Limb (tissue), 2 donors: ENCODE results near the gene SMAP2.
"Not testable (repeated sequence)": the region's sequence is repeated elsewhere in the genome, so short reads cannot be mapped to it uniquely, and the experiment has no call there.

Source experiments
- DNase-seq, 2 donors: peaks; one replicate each; pipeline ENCODE4 v3.0.0-alpha.2; 2016; ENCODE audit errors: extremely low spot score in 2 of 2

SMAP2 gene

GRCh38 chr1:40373323-40374283, at the start of gene SMAP2:
Gene SMAP2 (plus strand): TSS chr1:40373727. CDS start chr1:40374121, 394 bp downstream.
- DNase-seq = peak; percentile 95 to 98

- DNase-seq = not testable (repeated sequence)
Observed at GRCh38 chr1:40331403-40331802, 42.1 kb upstream of the SMAP2 start.

- no peak for DNase-seq
Observed at GRCh38 chr1:40332695-40333094, 40.8 kb upstream of the SMAP2 start.

GRCh38 chr1:40337443-40337842, 36.1 kb upstream of the SMAP2 start:
- DNase-seq = no peak

GRCh38 chr1:40338745-40339419, 34.6 kb upstream of the SMAP2 start:
- DNase-seq = peak; percentile 56 to 92

- no peak for DNase-seq
Observed at GRCh38 chr1:40339420-40340323, 33.9 kb upstream of the SMAP2 start.

GRCh38 chr1:40341491-40342380, 31.8 kb upstream of the SMAP2 start:
- no peak for DNase-seq

- DNase-seq = not testable (repeated sequence)
Observed at GRCh38 chr1:40342381-40342717, 31.2 kb upstream of the SMAP2 start.

GRCh38 chr1:40344597-40344996, 28.9 kb upstream of the SMAP2 start:
- DNase-seq = no peak

- no peak for DNase-seq
Observed at GRCh38 chr1:40350391-40350790, 23.1 kb upstream of the SMAP2 start.

- no peak for DNase-seq
Observed at GRCh38 chr1:40351124-40351523, 22.4 kb upstream of the SMAP2 start.

GRCh38 chr1:40352126-40352525, 21.4 kb upstream of the SMAP2 start:
- no peak for DNase-seq

GRCh38 chr1:40353082-40353481, 20.4 kb upstream of the SMAP2 start:
- no peak for DNase-seq

- no peak for DNase-seq
Observed at GRCh38 chr1:40357625-40358024, 15.9 kb upstream of the SMAP2 start.

GRCh38 chr1:40360631-40361030, 12.9 kb upstream of the SMAP2 start:
- DNase-seq = no peak

GRCh38 chr1:40361201-40361600, 12.3 kb upstream of the SMAP2 start:
- DNase-seq = no peak

- DNase-seq = no peak
Observed at GRCh38 chr1:40361637-40362036, 11.9 kb upstream of the SMAP2 start.

GRCh38 chr1:40362199-40362598, 11.3 kb upstream of the SMAP2 start:
- DNase-seq = no peak

- DNase-seq = no peak
Observed at GRCh38 chr1:40362699-40363098, 10.8 kb upstream of the SMAP2 start.

- DNase-seq = no peak
Observed at GRCh38 chr1:40363721-40364120, 9.8 kb upstream of the SMAP2 start.
